ENCODE measurements around the gene TBKBP1.
A peak's percentile ranks its signal among the peaks of the same experiment; 100 is the strongest.

The TBKBP1 gene

GRCh38 chr17:47687328-47687690 lies 6.7 kb upstream of the TBKBP1 start:
- no peak for TF ChIP-seq CTCF (conservative IDR thresholded peaks at IDR 0.05; ENCODE audit: low read depth, low read length)
- H3K4me3 ChIP-seq (ENCODE audit: low read depth, low read length): no peak overlapping the region
- no peak for DNase-seq (ENCODE audit: low read depth)

GRCh38 chr17:47687748-47688147 lies 6.2 kb upstream of the TBKBP1 start:
- DNase-seq (ENCODE audit: low read depth): peak; percentile 58
- TF ChIP-seq CTCF (conservative IDR thresholded peaks at IDR 0.05; ENCODE audit: low read depth, low read length): peak; percentile 2

GRCh38 chr17:47690121-47690520 lies 3.8 kb upstream of the TBKBP1 start:
- TF ChIP-seq CTCF (conservative IDR thresholded peaks at IDR 0.05; ENCODE audit: low read depth, low read length): no peak
- no peak overlapping the region for H3K4me3 ChIP-seq (ENCODE audit: low read depth, low read length)
- no peak for DNase-seq (ENCODE audit: low read depth)

More at GRCh38 chr17:47687748-47688147, 6.2 kb upstream of the TBKBP1 start:
- H3K4me3 ChIP-seq (ENCODE audit: low read depth, low read length): no peak overlapping the region

- no peak for DNase-seq (ENCODE audit: low read depth)
- TF ChIP-seq CTCF (conservative IDR thresholded peaks at IDR 0.05; ENCODE audit: low read depth, low read length): no peak
- H3K4me3 ChIP-seq (ENCODE audit: low read depth, low read length): no peak overlapping the region
Observed at GRCh38 chr17:47692137-47692894, 1.6 kb upstream of the TBKBP1 start.

- no peak for DNase-seq (ENCODE audit: low read depth)
- H3K4me3 ChIP-seq (ENCODE audit: low read depth, low read length): peak overlapping the region; percentile 69
Observed at GRCh38 chr17:47692895-47693730, 848 bp upstream of the TBKBP1 start.

More at GRCh38 chr17:47692895-47693730, 848 bp upstream of the TBKBP1 start:
- TF ChIP-seq CTCF (conservative IDR thresholded peaks at IDR 0.05; ENCODE audit: low read depth, low read length): no peak

Data from choroid plexus epithelial cell (primary cell).